Esophagus squamous epithelium (tissue), 4 donors: Measurements from ENCODE around the gene AZIN2.

ENCODE experiments used
- CTCF ChIP-seq, 6 experiments: fragments of 450-650 bp in 4 of 6; fragments of 200-600 bp in 2 of 6; sonication (generic) in 2 of 6; IDR thresholded peaks; one replicate each; pipeline ENCODE4 v1.5.1; 2016 to 2019; ENCODE audit warnings: antibody characterized with exemption in 6 of 6, mild to moderate bottlenecking in 4 of 6, moderate library complexity in 4 of 6
- POLR2A ChIP-seq, 4 donors: fragments of 450-650 bp; IDR thresholded peaks; one replicate each; pipeline ENCODE4 v1.6.1; 2017; ENCODE audit warnings: antibody characterized with exemption in 4 of 4, mild to moderate bottlenecking in 4 of 4, moderate library complexity in 3 of 4

GRCh38 chr1:33122483-33123178 lies 41.7 kb downstream of the AZIN2 start:
- TF ChIP-seq CTCF (IDR thresholded peaks at IDR 0.05), result no peak
- TF ChIP-seq POLR2A (IDR thresholded peaks at IDR 0.05), result no peak
